HG03354 (cell line): Measurements from ENCODE around the gene IQGAP3.
A peak's percentile ranks its signal among the peaks of the same experiment; 100 is the strongest.

Source experiments
- ATAC-seq: cut with Tn5 transposase; IDR thresholded peaks from one replicate; pipeline ENCODE4 v1.9.1; 2021; ENCODE audit warnings: mild to moderate bottlenecking; ENCODE audit not compliant: unreplicated experiment, poor library complexity, severe bottlenecking

IQGAP3 gene

GRCh38 chr1:156488566-156489165 is 83.7 kb downstream of the IQGAP3 start:
- ATAC-seq, result peak; percentile 54

GRCh38 chr1:156487862-156488261 is 84.5 kb downstream of the IQGAP3 start:
- ATAC-seq, result no peak

- ATAC-seq, result no peak
Observed at GRCh38 chr1:156486421-156487344, 85.7 kb downstream of the IQGAP3 start.

GRCh38 chr1:156485984-156486383 is 86.4 kb downstream of the IQGAP3 start:
- no peak for ATAC-seq

- ATAC-seq, result no peak
Observed at GRCh38 chr1:156484480-156485058, 87.8 kb downstream of the IQGAP3 start.

GRCh38 chr1:156483397-156483796 is 89.0 kb downstream of the IQGAP3 start:
- no peak for ATAC-seq

- ATAC-seq, result no peak
Observed at GRCh38 chr1:156482276-156482675, 90.1 kb downstream of the IQGAP3 start.

GRCh38 chr1:156481527-156481926 is 90.8 kb downstream of the IQGAP3 start:
- ATAC-seq, result no peak

GRCh38 chr1:156480411-156481192 is 91.8 kb downstream of the IQGAP3 start:
- ATAC-seq, result no peak

GRCh38 chr1:156480016-156480370 is 92.4 kb downstream of the IQGAP3 start:
- no peak for ATAC-seq

GRCh38 chr1:156479093-156480015 is 93.0 kb downstream of the IQGAP3 start:
- no peak for ATAC-seq

- ATAC-seq, result no peak
Observed at GRCh38 chr1:156478250-156478627, 94.1 kb downstream of the IQGAP3 start.

GRCh38 chr1:156477526-156478249 is 94.7 kb downstream of the IQGAP3 start:
- no peak for ATAC-seq

GRCh38 chr1:156476501-156477298 is 95.7 kb downstream of the IQGAP3 start:
- ATAC-seq, result no peak

GRCh38 chr1:156475568-156476500 is 96.5 kb downstream of the IQGAP3 start:
- no peak for ATAC-seq
